T-helper 9 cell (primary cell): ENCODE measurements around the gene FAM13A.

ENCODE experiments used
- DNase-seq: peaks from one replicate; pipeline ENCODE4 v3.0.0-alpha.2; 2020

FAM13A gene

DNA sequence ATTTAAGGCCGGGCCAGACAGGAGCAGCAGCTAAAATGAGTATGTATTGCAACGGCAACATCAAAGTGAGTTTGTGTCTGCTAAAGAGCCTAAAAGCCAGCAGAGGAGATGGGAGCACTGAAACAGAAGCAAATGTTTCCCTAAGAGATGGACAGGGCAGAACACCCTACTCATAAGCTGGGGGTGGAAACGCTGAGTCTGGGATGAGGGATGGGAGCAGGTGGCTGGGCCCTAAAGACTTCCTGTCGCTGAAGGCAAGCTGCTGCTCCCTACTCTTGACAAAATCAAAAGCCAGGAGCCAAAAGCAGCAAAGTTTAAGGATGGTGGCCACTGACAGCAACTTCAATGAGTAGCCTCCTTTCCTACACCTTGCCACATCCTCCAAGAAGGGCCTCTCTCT lies 318.8 kb downstream of the FAM13A start:
- DNase-seq, result no peak

GRCh38 chr4:88737307-88737941 lies 319.6 kb downstream of the FAM13A start:
- no peak for DNase-seq

GRCh38 chr4:88736264-88736663 lies 320.7 kb downstream of the FAM13A start:
- no peak for DNase-seq

GRCh38 chr4:88735564-88735963 lies 321.4 kb downstream of the FAM13A start:
- DNase-seq, result no peak

DNA sequence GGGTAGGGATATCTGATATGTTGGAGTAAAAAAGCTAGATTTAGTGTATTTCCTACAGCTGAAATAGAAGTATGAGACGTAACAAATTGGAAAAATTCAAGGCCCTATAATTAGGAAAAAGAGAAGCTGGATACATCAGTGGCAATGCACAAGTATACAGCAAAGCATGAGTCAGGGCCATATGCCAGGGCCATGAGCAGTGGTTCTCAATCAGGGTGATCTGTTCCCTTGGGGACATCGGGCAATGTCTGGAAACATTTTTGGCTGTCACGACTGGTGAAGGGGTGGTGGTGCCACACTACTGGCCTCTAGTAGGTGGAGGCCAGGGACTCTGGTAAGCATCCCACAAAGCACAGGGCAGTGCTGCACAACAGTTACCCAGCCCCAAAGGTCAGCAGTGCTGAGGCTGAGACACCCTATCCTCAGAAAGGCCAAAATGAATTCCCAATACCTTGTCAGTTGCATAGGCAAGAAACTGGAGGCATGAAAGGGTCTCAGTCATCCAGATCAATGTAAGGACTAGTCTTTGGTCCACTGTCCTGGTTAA lies 322.5 kb downstream of the FAM13A start:
- DNase-seq, result no peak

DNA sequence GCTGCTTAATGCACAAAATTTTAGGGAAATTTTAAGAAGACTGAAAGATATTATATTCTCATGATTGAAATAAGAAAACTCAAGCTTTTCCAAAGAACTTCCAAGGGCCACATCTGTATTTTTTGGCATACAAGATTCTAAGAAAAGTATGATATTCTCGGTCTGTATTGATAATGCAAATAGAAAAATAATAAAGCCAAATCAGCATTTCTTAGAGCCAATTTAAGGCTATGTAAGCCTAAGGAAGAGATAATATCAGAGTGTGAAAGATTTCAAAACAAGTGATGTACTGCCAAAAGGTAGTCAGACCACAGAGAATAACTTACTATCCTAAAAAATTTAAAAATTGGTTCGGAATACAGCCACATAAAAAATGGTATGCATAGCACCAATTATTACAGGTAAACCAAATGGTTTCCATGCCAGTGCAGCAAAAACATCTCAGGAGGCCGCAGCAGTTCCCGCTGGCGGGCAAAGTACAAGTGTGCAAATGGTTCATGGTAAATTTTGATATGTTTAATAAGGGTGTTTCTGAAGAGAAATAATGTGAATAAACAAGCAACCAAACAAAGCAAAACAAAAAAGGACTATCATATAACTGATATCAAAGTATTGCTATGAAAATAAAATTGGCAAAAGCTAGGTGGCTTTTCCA lies 324.1 kb downstream of the FAM13A start:
- no peak for DNase-seq

- DNase-seq, result no peak
Observed at GRCh38 chr4:88731381-88731780, 325.6 kb downstream of the FAM13A start.

DNA sequence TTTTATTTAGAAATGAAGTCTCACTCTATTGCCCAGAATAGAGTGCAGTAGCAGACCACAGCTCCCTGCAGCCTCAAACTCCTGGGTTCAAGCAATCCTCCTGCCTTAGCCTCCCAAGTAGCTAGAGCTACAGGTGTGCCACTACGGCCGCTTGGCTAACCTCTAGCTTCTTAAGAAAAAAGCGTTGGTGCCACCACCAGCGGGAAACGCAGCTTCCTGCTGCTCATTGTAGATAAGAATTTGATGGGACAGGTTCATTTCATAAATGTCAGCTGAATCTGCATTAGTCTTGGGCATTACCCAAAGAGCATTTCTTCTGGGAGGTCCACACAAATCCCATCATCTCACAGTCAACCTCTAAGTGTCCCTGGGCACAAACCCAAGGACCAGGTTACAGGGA lies 326.2 kb downstream of the FAM13A start:
- DNase-seq, result no peak

DNA sequence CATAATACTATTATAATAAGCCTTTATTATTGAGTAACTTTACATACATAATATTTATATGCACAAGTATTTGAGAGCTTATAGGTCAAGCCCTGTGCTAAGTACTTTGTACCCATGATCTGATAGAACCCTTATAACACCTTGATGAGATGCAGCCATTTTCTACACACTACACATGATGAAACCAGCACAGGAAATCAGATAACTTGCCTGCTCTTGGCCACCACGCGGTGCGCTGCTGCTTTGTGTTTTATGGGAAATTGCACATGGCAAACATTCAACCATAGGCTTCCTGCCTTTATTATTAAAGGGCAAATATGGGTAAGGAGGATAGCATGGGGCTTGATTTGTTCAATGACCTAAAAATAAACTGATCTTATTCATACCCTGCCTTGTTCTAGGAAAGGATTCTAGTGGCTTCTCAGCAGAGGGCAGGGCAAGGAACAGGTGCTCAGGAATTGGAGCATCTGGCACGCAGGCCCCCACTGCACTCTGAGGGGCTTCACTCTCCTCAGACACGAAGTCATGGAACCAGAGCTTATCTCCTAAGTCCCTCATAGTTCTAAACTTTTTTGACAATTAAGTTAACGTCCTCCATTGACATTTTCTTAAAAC lies 327.7 kb downstream of the FAM13A start:
- DNase-seq, result no peak

DNA sequence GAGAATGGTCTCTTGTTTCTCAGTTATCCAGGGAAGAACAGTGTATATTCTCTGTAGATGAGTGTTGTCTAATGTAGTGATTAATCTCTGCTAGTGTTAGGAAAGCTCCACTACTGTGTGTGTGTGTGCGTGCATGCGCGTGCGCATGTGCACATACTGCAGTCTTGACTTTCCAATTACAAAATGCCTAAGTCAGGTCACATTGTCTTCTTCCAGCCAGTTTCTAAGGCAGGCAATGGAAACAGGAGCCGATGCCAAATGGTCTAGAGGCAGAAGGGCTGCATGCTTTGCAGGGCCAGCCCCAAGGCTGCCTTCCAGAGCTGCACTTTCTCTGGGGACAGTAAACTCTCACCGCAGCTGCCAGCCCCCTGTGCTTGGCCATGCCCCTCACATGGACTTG lies 328.8 kb downstream of the FAM13A start:
- no peak for DNase-seq

GRCh38 chr4:88725986-88726385 lies 331.0 kb downstream of the FAM13A start:
- DNase-seq, result no peak

GRCh38 chr4:88725143-88725542 lies 331.8 kb downstream of the FAM13A start:
- DNase-seq, result no peak

DNA sequence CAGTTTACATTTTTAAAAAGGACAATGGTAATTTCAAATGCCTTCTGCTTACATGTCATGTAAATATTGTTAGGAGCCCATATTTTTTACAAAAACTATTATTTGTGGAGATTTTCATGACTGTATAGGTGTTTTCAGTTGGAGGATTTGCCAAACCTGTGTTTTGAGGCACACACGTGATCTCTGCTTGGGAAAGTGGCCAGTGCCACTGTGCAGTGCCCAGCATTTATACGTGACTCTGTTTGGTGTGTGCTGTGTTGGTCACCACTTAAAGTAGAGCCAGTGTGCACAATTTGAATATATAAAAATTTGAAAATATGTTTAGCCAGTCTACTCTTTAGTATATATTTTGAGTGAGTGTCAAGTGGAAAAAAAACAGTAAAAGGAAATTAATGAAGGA lies 332.6 kb downstream of the FAM13A start:
- no peak for DNase-seq

- no peak for DNase-seq
Observed at GRCh38 chr4:88722828-88723227, 334.2 kb downstream of the FAM13A start.

GRCh38 chr4:88722276-88722780 lies 334.7 kb downstream of the FAM13A start:
- DNase-seq, result no peak

GRCh38 chr4:88720451-88721428 lies 336.2 kb downstream of the FAM13A start:
- no peak for DNase-seq

DNA sequence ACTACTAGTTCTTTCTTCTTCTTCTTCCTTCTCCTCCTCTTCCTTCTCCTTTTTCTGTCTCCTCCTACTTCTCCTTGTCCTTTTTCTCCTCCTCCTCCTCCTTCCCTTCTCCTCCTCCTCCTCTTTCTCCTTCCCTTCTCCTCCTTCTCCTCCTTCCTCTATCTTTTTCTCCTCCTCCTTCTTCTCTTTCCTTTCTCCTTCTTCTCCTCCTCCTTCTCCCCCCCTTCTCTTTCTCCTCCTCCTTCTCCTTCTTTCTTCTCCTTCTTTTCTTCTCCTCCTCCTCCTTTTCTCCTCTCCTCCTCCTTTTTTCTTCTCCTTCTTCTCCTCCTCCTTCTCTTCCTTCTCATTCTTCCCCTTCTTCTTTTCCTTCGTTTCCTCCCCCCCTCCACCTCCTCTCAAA lies 337.6 kb downstream of the FAM13A start:
- no peak for DNase-seq

- no peak for DNase-seq
Observed at GRCh38 chr4:88718098-88718497, 338.9 kb downstream of the FAM13A start.

- DNase-seq, result no peak
Observed at GRCh38 chr4:88713782-88714181, 343.2 kb downstream of the FAM13A start.

DNA sequence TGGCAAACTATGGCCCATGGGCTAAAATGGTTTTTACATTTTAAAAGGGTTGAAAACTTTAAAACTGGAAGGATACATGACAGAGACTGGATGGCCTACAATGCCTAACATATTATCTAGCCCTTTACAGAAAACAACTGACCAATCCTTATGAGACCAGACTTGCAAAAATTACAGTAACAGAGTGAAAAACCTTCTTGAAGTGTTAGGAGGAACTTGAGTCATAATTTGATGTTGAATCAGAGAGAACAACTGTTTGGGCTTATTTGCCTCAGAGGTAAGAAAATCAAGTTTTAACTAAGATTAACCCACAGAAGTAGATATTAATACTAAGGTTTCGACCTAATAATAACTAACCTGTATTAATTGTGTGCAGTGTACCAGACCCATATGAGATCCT lies 347.0 kb downstream of the FAM13A start:
- no peak for DNase-seq

DNA sequence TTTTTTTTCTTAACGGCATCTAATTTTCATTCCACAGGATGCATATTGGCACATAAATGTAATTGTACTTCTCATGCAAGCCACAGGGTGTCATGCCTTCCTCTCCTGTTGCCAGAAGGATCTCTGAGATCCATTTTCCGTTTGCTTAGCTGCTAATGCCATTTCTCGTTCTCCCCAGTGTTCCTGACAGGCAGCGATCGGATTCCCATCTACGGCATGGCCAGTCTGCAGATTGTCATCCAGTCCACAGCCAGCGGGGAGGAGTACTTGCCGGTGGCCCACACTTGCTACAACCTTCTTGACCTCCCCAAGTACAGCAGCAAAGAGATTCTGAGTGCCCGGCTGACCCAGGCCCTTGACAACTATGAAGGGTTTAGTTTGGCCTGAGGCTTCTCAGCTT lies 350.4 kb downstream of the FAM13A start:
- no peak for DNase-seq

DNA sequence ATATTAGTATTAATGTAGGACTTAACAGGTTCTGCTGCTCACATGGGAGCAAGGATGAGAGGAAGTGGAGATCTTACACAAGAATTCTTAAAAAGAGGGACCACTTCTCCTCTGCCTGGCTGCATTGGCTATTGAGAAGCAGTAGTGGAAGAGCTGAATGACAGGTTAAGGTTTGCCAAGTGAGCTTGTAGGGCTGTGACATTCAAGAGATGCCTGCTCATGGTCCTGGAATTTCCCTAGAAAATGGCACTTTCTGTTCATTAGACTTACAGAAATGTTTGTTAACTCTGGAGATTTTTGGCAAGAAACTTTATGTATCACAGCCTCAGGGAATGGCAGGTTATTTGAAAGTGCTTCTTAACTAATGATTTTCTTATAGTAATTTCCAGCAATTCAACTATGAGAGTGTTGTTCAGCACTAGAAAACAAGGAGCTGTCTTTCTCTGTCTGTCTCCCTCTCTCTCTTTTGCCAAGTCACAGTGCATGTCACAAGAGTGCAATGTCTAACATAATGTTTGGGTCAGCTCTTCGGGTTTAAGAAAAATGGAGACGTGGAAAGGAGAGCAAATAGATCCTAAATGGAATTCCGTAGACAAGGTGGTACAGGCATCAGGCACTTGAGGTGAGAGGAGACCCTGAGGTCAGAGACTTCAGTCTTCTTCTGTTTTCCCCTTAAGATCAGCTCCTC lies 351.0 kb downstream of the FAM13A start:
- no peak for DNase-seq
